ENCODE measurements around the gene PRKN.
A peak's percentile ranks its signal among the peaks of the same experiment; 100 is the strongest.

Gene PRKN

DNA sequence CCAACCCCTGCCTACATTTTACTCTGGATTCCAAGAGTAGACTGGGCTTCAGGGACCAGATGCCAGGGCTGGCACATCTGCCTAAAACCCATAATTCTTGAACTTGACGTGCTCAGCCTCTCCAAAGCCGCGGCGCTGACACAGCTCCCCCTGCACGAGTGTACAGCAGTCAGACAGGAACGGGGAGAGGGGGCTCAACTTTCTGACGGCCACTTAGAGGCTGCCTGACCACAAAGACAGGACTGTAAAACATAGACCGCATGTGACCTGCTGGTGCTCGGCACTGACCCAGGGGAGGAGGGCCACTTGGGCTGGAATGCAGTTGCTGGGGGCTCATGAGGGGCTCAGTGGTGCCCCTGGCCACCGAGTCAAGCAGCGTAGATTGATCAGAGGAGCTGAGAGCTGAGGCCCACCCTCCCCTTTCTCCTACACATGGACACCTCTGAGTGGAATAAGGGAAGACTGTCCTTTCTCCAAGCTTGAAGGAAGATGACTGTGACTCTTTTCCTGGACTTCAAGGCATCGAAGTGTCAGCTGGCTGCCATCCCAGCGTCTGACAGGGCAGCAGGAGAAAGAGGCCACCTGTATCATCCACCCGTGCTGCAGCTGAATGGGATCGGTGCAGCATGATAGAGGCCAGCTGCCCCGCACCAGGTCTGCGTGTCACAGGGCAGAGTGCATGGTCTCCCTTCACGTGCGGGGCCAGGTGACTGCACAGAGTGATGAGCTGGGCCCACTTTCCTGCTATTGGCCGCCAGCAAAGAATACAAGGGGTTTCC lies 1282.4 kb downstream of the PRKN start:
- no peak for TF ChIP-seq CTCF (IDR thresholded peaks at IDR 0.05; ENCODE audit: low read depth, low read length)
- in situ Hi-C loops (cut with HindIII; ENCODE audit: low sequenced_read_pairs), result no loop called here
- peak; percentile 32 for DNase-seq (ENCODE audit: low read depth, low spot score)
- H3K4me3 ChIP-seq (ENCODE audit: low read depth, low read length), result no peak overlapping the region

- peak; percentile 76 for DNase-seq (ENCODE audit: low read depth, low spot score)
- no peak overlapping the region for H3K4me3 ChIP-seq (ENCODE audit: low read depth, low read length)
Measured at GRCh38 chr6:161444464-161444863, 1283.1 kb downstream of the PRKN start.

GRCh38 chr6:161443848-161444247 lies 1283.7 kb downstream of the PRKN start:
- no peak for TF ChIP-seq CTCF (IDR thresholded peaks at IDR 0.05; ENCODE audit: low read depth, low read length)
- DNase-seq (ENCODE audit: low read depth, low spot score), result peak; percentile 61
- H3K4me3 ChIP-seq (ENCODE audit: low read depth, low read length), result no peak overlapping the region
- in situ Hi-C loops (cut with HindIII; ENCODE audit: low sequenced_read_pairs), result no loop called here

More at GRCh38 chr6:161444464-161444863, 1283.1 kb downstream of the PRKN start:
- in situ Hi-C loops (cut with HindIII; ENCODE audit: low sequenced_read_pairs), result no loop called here
- TF ChIP-seq CTCF (IDR thresholded peaks at IDR 0.05; ENCODE audit: low read depth, low read length), result peak; percentile 41

GRCh38 chr6:161442420-161442819 lies 1285.1 kb downstream of the PRKN start:
- TF ChIP-seq CTCF (IDR thresholded peaks at IDR 0.05; ENCODE audit: low read depth, low read length), result no peak

DNA sequence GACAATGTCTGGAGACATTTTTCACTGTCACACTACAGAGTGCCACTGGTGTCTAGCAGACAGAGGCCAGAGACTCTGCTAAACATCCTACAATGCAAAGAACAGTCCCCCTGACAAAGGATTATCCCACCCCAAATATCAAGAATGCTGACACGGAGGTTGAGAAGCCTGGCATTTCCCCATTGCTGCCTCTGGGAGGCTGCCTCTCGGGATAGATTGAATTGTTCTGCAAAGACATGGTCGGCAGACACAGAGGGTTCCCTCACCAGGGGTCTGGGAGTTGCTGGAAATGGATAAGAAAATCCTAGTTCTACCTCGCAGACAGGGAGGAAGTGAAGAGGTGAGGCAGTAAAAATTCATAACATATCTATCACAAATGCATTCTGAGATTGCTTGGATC lies 1287.3 kb downstream of the PRKN start:
- in situ Hi-C loops (cut with HindIII; ENCODE audit: low sequenced_read_pairs), result no loop called here

More at GRCh38 chr6:161442420-161442819, 1285.1 kb downstream of the PRKN start:
- no peak overlapping the region for H3K4me3 ChIP-seq (ENCODE audit: low read depth, low read length)
- no peak for DNase-seq (ENCODE audit: low read depth, low spot score)
- in situ Hi-C loops (cut with HindIII; ENCODE audit: low sequenced_read_pairs), result no loop called here

DNA sequence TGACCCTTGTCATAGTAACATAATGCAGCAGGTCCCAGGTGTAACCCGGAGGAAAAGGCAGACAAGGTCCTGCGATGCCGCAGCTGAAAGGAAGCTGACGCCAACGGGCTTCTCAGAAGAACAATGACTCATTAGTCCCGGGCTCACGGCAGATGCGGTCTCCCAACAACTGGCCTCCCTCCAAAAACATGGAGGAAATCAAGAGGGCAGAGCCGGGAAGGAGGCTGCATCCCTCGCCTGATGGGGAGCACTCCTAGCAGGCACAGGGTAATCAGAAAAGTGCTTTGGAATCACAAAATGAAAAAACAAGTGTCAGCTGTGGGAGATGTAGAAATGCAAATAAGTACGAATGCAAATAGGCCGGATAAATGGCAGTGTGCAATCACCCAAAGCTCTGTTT lies 1288.5 kb downstream of the PRKN start:
- no peak for TF ChIP-seq CTCF (IDR thresholded peaks at IDR 0.05; ENCODE audit: low read depth, low read length)
- in situ Hi-C loops (cut with HindIII; ENCODE audit: low sequenced_read_pairs), result no loop called here
- DNase-seq (ENCODE audit: low read depth, low spot score), result peak; percentile 95
- no peak overlapping the region for H3K4me3 ChIP-seq (ENCODE audit: low read depth, low read length)

More for the DNA sequence above, 1287.3 kb downstream of the PRKN start:
- H3K4me3 ChIP-seq (ENCODE audit: low read depth, low read length), result no peak overlapping the region
- DNase-seq (ENCODE audit: low read depth, low spot score), result no peak
- no peak for TF ChIP-seq CTCF (IDR thresholded peaks at IDR 0.05; ENCODE audit: low read depth, low read length)

All from astrocyte of the spinal cord (primary cell).